ENCODE results near the gene NLRP12.
"Not testable (repeated sequence)": the region's sequence is repeated elsewhere in the genome, so short reads cannot be mapped to it uniquely, and the experiment has no call there.

Gene NLRP12

DNA sequence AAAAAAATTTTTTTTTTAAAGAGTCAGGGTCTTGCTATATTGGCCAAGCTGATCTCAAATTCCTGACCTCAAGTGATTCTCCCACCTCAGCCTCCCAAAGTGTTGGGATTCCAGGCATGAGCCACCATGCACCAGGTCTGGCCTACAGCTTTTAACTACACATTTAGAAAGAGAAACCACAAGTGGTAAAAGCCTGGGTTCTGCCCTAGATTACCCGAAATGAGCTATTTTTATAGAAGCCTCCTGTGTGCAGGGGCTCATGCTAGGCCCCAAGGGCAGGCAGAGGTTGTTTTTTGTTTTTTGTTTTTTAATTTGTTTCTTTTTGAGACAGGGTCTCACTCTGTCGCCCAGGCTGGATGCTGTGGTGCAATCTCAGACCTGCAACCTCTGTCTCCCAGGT, 29.6 kb upstream of the NLRP12 start:
- TF ChIP-seq, protein P1, sequence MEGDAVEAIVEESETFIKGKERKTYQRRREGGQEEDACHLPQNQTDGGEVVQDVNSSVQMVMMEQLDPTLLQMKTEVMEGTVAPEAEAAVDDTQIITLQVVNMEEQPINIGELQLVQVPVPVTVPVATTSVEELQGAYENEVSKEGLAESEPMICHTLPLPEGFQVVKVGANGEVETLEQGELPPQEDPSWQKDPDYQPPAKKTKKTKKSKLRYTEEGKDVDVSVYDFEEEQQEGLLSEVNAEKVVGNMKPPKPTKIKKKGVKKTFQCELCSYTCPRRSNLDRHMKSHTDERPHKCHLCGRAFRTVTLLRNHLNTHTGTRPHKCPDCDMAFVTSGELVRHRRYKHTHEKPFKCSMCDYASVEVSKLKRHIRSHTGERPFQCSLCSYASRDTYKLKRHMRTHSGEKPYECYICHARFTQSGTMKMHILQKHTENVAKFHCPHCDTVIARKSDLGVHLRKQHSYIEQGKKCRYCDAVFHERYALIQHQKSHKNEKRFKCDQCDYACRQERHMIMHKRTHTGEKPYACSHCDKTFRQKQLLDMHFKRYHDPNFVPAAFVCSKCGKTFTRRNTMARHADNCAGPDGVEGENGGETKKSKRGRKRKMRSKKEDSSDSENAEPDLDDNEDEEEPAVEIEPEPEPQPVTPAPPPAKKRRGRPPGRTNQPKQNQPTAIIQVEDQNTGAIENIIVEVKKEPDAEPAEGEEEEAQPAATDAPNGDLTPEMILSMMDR (IDR thresholded peaks at IDR 0.05; ENCODE audit: low read depth, low read length): no peak
- no peak for DNase-seq (ENCODE audit: extremely low read depth, low read depth)

GRCh38 chr19:53849237-53849676, 25.1 kb upstream of the NLRP12 start:
- DNase-seq (ENCODE audit: extremely low read depth, low read depth): no peak
- TF ChIP-seq, protein P1 (IDR thresholded peaks at IDR 0.05; ENCODE audit: low read depth, low read length): no peak

GRCh38 chr19:53847555-53847954, 23.4 kb upstream of the NLRP12 start:
- TF ChIP-seq, protein P1 (IDR thresholded peaks at IDR 0.05; ENCODE audit: low read depth, low read length): no peak

DNA sequence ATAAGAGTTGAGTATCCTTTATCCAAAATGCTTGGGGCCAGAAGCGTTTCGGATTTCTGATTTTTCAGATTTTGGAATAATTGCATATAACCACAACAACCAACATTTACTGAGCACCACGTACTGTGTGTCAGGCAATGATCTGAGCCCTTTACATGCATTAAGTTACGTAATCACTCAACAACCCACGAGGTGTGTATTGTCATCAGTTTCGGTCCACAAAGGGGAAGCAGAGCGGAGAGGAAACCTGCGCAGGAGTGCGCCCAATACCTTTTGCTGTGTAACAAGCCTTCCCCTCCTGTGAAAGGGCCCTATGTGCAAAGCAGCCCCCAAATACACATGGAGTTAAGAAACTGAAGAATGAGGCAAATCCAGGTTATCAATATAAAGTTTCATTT, 20.7 kb upstream of the NLRP12 start:
- TF ChIP-seq, protein P1 (IDR thresholded peaks at IDR 0.05; ENCODE audit: low read depth, low read length): no peak
- no peak for DNase-seq (ENCODE audit: extremely low read depth, low read depth)

More at GRCh38 chr19:53847555-53847954, 23.4 kb upstream of the NLRP12 start:
- no peak for DNase-seq (ENCODE audit: extremely low read depth, low read depth)

DNA sequence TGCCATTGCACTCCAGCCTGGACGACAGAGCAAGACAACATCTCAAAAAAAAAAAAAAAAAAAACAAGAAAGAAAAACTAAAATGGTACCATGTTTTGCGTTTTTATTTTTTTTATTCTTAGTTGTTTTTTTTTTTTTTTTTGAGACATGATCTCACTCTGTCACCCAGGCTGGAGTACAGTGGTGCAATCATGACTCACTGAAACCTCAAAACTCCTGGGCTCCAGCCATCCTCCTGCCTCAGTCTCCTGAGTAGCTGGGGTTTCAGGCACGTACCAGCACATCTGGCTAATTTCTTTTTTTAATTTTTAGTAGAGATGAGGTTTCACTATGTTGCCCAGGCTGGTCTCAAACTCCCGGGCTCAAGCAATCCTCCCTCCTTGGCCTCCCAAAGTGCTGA, 16.8 kb upstream of the NLRP12 start:
- DNase-seq (ENCODE audit: extremely low read depth, low read depth): peak; percentile 76

DNA sequence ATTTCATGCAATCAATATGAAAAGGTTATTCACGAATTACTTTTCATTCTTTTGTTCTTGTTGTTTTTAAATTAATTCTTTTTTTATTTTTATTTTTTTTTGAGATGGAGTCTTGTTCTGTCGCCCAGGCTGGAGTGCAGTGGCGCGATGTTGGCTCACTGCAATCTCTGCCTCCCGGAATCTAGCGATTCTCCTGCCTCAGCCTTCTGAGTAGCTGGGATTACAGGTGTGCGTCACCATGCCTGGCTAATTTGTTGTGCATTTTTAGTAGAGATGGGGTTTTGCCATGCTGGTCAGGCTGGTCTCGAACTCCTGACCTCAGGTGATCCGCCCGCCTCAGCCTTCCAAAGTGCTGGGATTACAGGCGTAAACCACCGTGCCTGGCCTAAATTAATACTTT, 16.1 kb upstream of the NLRP12 start:
- DNase-seq (ENCODE audit: extremely low read depth, low read depth): not testable (repeated sequence)

GRCh38 chr19:53838446-53838845, 14.3 kb upstream of the NLRP12 start:
- not testable (repeated sequence) for DNase-seq (ENCODE audit: extremely low read depth, low read depth)

DNA sequence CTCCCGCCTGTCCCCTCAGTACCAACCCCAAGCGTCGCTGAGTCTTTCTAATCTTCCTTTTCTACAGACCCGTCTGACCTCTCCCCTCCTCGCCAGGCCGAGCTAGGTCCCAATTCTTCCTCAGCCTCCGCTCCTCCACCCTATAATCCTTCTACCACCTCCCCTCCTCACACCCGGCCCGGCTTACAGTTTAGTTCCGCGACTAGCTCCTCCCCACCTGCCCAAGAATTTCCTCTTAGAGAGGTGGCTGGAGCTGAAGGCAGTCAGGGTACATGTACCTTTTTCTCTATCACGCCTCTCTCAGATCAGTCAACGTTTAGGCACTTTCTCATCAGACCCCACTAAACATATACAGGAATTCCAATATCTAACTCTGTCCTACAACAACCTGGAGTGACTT, 8.7 kb upstream of the NLRP12 start:
- not testable (repeated sequence) for DNase-seq (ENCODE audit: extremely low read depth, low read depth)

DNA sequence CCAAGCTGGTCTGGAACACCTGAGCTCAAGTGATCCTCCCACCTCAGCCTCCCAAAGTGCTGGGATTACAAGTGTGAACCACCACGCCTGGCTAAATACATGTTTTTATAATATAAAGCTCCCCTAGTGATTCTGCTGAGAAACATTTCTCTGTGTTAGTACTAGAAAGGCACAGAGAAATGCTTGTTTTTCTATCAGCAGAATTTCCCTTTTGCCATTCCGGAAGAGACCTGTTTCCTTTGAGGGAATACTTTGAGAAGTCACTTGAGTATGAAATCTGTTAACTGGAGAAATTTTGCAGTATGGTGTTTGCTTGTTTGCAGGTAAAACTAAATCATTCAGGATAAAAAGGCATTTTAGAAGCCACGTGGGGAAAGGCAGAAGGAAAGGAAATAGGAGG, 4.4 kb upstream of the NLRP12 start:
- no peak for DNase-seq (ENCODE audit: extremely low read depth, low read depth)
- TF ChIP-seq, protein P1 (IDR thresholded peaks at IDR 0.05; ENCODE audit: low read depth, low read length): no peak

DNA sequence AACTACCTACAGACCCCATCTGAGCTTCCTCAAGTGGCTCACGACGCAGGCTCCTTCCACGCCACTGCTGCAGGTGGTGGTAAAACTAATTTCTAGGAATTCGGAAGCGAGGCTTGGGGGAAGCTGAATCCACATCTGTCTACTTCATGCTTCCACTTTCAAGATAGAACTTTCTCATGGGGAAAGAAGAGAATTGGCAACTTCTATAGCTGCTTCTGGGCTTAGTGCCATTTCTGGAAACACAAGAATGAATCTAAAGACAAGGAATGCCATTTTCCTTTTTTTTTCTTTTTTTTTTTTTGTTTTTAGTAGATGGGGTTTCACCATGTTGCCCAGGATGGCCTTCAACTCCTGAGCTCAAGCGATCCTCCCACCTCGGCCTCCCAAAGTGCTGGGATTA, 2.8 kb upstream of the NLRP12 start:
- DNase-seq (ENCODE audit: extremely low read depth, low read depth): peak; percentile 25
- TF ChIP-seq, protein P1 (IDR thresholded peaks at IDR 0.05; ENCODE audit: low read depth, low read length): no peak

All from AG09319 (cell line).